H1 (cell line): ENCODE data around the gene CARM1. TPM values are rescaled to one million over a fixed set of nuclear protein-coding genes. Genes with fewer than 3 reads are reported as not detected.

Experiments used
- CTCF ChIA-PET: fragments of 300-600 bp; sonication (Branson Sonifier 250); formaldehyde crosslinking; loops from one replicate; lab custom pipeline; 2021; ENCODE audit not compliant: partially characterized antibody; lab: Charles Lee
- POLR2A ChIA-PET: fragments of 300-600 bp; sonication (Branson Sonifier 250); formaldehyde crosslinking; loops from one replicate; lab custom pipeline; 2021; ENCODE audit warnings: inconsistent platforms; ENCODE audit not compliant: partially characterized antibody; lab: Charles Lee
- DNase-seq, 2 experiments: peaks; one replicate each; pipeline versions ENCODE4 v3.0.0 to v3.0.0-alpha.2; 2010 to 2022; ENCODE audit warnings: low spot score in 2 of 2, low read depth in 1 of 2, mixed read lengths in 1 of 2
- FAIRE-seq: peaks from 2 replicates; lab custom pipeline; 2011; peaks lifted over from hg19 to GRCh38; lab: Jason Lieb, UNC
- H2AFZ ChIP-seq: 2 replicates; pipeline ENCODE4 v1.8.1; 2012; ENCODE audit warnings: low read length, inconsistent platforms
- H2AK5ac ChIP-seq: 2 replicates; pipeline ENCODE4 v1.6.1; 2013; ENCODE audit warnings: low read depth, low read length
- H2BK120ac ChIP-seq: replicated peaks from 2 replicates; pipeline ENCODE3; 2013; ENCODE audit warnings: low read depth, low read length, inconsistent platforms
- H2BK12ac ChIP-seq: 2 replicates; pipeline ENCODE4 v1.6.1; 2013; ENCODE audit warnings: low read depth, low read length
- H2BK15ac ChIP-seq: 2 replicates; pipeline ENCODE4 v1.6.1; 2013; ENCODE audit warnings: low read length
- H2BK20ac ChIP-seq: 2 replicates; pipeline ENCODE4 v1.6.1; 2013; ENCODE audit warnings: low read length
- H2BK5ac ChIP-seq: 2 replicates; pipeline ENCODE4 v1.6.1; 2013; ENCODE audit warnings: low read depth, low read length
- H3K14ac ChIP-seq: 2 replicates; pipeline ENCODE4 v1.6.1; 2013; ENCODE audit warnings: inconsistent platforms; ENCODE audit not compliant: insufficient read length
- H3K18ac ChIP-seq: 2 replicates; pipeline ENCODE4 v1.6.1; 2013; ENCODE audit warnings: low read length; ENCODE audit errors: extremely low read depth
- H3K23ac ChIP-seq: 2 replicates; pipeline ENCODE4 v1.6.1; 2013; ENCODE audit warnings: inconsistent platforms; ENCODE audit not compliant: insufficient read length
- H3K23me2 ChIP-seq: 2 replicates; pipeline ENCODE4 v1.6.1; 2013; ENCODE audit warnings: low read depth, low read length
- H3K27ac ChIP-seq: 2 replicates; pipeline ENCODE4 v1.6.1; 2011; ENCODE audit warnings: low read depth, low read length, inconsistent platforms
- H3K27me3 ChIP-seq, 4 experiments: replicated peaks in 1 of 4; 1 replicate in 1 of 4; 2 replicates in 3 of 4; pipeline versions ENCODE4 v1.6.1 to v1.8.1; 2011 to 2013; ENCODE audit warnings: low read length in 3 of 4, mild to moderate bottlenecking in 3 of 4, inconsistent platforms in 2 of 4, mixed read lengths in 2 of 4, moderate library complexity in 1 of 4; ENCODE audit not compliant: control insufficient read depth in 3 of 4, insufficient read depth in 3 of 4; ENCODE audit errors: extremely low read depth in 1 of 4
- H3K36me3 ChIP-seq, 4 experiments: 2 replicates each; pipeline versions ENCODE4 v1.6.1 to v1.8.1; 2011 to 2013; ENCODE audit warnings: mild to moderate bottlenecking in 4 of 4, low read length in 3 of 4, moderate library complexity in 2 of 4, control low read depth in 1 of 4, inconsistent platforms in 1 of 4; ENCODE audit not compliant: insufficient read depth in 4 of 4, control insufficient read depth in 2 of 4
- H3K4ac ChIP-seq: replicated peaks from 2 replicates; pipeline ENCODE3; 2013; ENCODE audit warnings: low read length, low read depth, mixed read lengths, inconsistent platforms; ENCODE audit not compliant: insufficient read length
- H3K4me1 ChIP-seq, 4 experiments: replicated peaks in 1 of 4; 1 replicate in 1 of 4; 2 replicates in 3 of 4; pipeline versions ENCODE4 v1.6.1 to v1.8.1; 2011 to 2013; ENCODE audit warnings: low read length in 3 of 4, inconsistent platforms in 2 of 4, mixed read lengths in 1 of 4; ENCODE audit not compliant: insufficient read depth in 4 of 4, control insufficient read depth in 3 of 4
- H3K4me2 ChIP-seq, 2 experiments: 2 replicates each; pipeline versions ENCODE4 v1.6.1 to v1.8.1; 2011 to 2013; ENCODE audit warnings: low read depth in 2 of 2, low read length in 2 of 2, control low read depth in 1 of 2, inconsistent platforms in 1 of 2, mild to moderate bottlenecking in 1 of 2; ENCODE audit not compliant: insufficient read depth in 1 of 2
- H3K4me3 ChIP-seq, 4 experiments: fragments of 200-600, 300-600 bp in 1 of 4; sonication (generic), shearing (Covaris generic), sonication (Bioruptor Twin) in 1 of 4; 2 replicates each; pipeline versions ENCODE4 v1.5.1 to v1.8.1; 2011 to 2016; ENCODE audit warnings: low read length in 4 of 4, low read depth in 3 of 4, control low read depth in 2 of 4, inconsistent platforms in 2 of 4, mild to moderate bottlenecking in 2 of 4, mixed read lengths in 1 of 4, moderate library complexity in 1 of 4; ENCODE audit not compliant: insufficient read depth in 2 of 4; ENCODE audit errors: extremely low read depth in 1 of 4
- H3K56ac ChIP-seq: replicated peaks from 2 replicates; pipeline ENCODE3; 2013; ENCODE audit warnings: low read depth, mild to moderate bottlenecking, mixed read lengths, low read length, inconsistent platforms; ENCODE audit not compliant: insufficient read length
- H3K79me1 ChIP-seq: 2 replicates; pipeline ENCODE4 v1.6.1; 2013; ENCODE audit warnings: low read depth, low read length, control low read depth
- H3K79me2 ChIP-seq, 2 experiments: 2 replicates each; pipeline versions ENCODE4 v1.6.1 to v1.8.1; 2012 to 2013; ENCODE audit warnings: low read length in 2 of 2, mild to moderate bottlenecking in 2 of 2, inconsistent platforms in 1 of 2; ENCODE audit not compliant: insufficient read depth in 2 of 2, control insufficient read depth in 1 of 2
- H3K9ac ChIP-seq, 4 experiments: replicated peaks in 1 of 4; 1 replicate in 1 of 4; 2 replicates in 3 of 4; pipeline versions ENCODE4 v1.6.1 to v1.8.1; 2011 to 2013; ENCODE audit warnings: low read depth in 3 of 4, low read length in 3 of 4, control low read depth in 2 of 4, mild to moderate bottlenecking in 2 of 4, moderate library complexity in 2 of 4, inconsistent platforms in 1 of 4; ENCODE audit errors: extremely low read depth in 1 of 4
- H3K9me3 ChIP-seq, 2 experiments: 2 replicates each; pipeline versions ENCODE4 v1.6.1 to v1.8.1; 2012 to 2013; ENCODE audit warnings: mild to moderate bottlenecking in 2 of 2, moderate library complexity in 2 of 2, control low read depth in 1 of 2, inconsistent platforms in 1 of 2, low read depth in 1 of 2, low read length in 1 of 2, mixed read lengths in 1 of 2; ENCODE audit not compliant: insufficient read depth in 2 of 2
- H4K20me1 ChIP-seq, 2 experiments: replicated peaks in 1 of 2; 2 replicates each; pipeline versions ENCODE3 to v1.8.1; 2011 to 2013; ENCODE audit warnings: inconsistent platforms in 2 of 2, low read length in 2 of 2, mild to moderate bottlenecking in 1 of 2; ENCODE audit not compliant: insufficient read depth in 2 of 2, control insufficient read depth in 1 of 2
- H4K5ac ChIP-seq: 2 replicates; pipeline ENCODE4 v1.6.1; 2013; ENCODE audit warnings: low read length, low read depth, mixed read lengths, inconsistent platforms; ENCODE audit not compliant: insufficient read length
- H4K8ac ChIP-seq: 2 replicates; pipeline ENCODE4 v1.8.0; 2013; ENCODE audit warnings: mild to moderate bottlenecking, moderate library complexity, low read length, inconsistent platforms; ENCODE audit not compliant: insufficient read depth; ENCODE audit errors: extremely low read depth
- H4K91ac ChIP-seq: replicated peaks from 2 replicates; pipeline ENCODE3; 2013; ENCODE audit warnings: low read length, mixed read lengths, inconsistent platforms; ENCODE audit not compliant: insufficient read length
- E2F6 ChIP-seq: IDR thresholded peaks from 2 replicates; pipeline ENCODE4 v1.6.1; 2012; ENCODE audit warnings: inconsistent platforms
- POLR2A ChIP-seq, 2 experiments: IDR thresholded peaks; 1 replicate in 1 of 2; 2 replicates in 1 of 2; pipeline ENCODE4 v1.6.1; 2011; ENCODE audit warnings: low read depth in 2 of 2, low read length in 2 of 2, mild to moderate bottlenecking in 2 of 2; ENCODE audit errors: control extremely low read depth in 1 of 2
- SP2 ChIP-seq: IDR thresholded peaks from 2 replicates; pipeline ENCODE4 v1.6.1; 2012; ENCODE audit warnings: mild to moderate bottlenecking, low read length, inconsistent platforms
- WGBS, 2 experiments: shearing (Covaris generic) in 1 of 2; methylation state at CpG; one replicate each; pipeline versions ENCODE4 v1.1.6 to v1.1.7; 2013 to 2015; ENCODE audit warnings: low lambda C conversion rate in 2 of 2, mixed read lengths in 2 of 2, inconsistent platforms in 1 of 2, low coverage in 1 of 2, missing lambda C conversion rate in 1 of 2; ENCODE audit not compliant: insufficient replicate concordance in 2 of 2, insufficient coverage in 1 of 2, insufficient read length in 1 of 2; ENCODE audit errors: extremely low coverage in 1 of 2, missing lambda C conversion rate in 1 of 2; 5-methylcytosine and 5-hydroxymethylcytosine counted together
- polyA plus RNA-seq, 7 experiments: library from polyadenylated mRNA; depleted of rRNA in 3 of 7; stranded (reverse) in 5 of 7; unstranded in 2 of 7; fragments of >200 nt in 5 of 7; fragments of 200-250 nt in 2 of 7; gene quantifications; 1 replicate in 5 of 7; 2 replicates in 1 of 7; 4 replicates in 1 of 7; pipeline versions ENCODE4 v1.2.1 to v1.2.3, GENCODE V29; 2011 to 2013; ENCODE audit warnings: missing spikeins in 2 of 7, mixed read lengths in 2 of 7
- total RNA-seq: library from RNA; stranded (reverse); fragmentation: NEBNext Ultra II Directional; extraction: Animal tissue kit (Norgen Biotek cat#: 25700); gene quantifications from 2 replicates; pipeline ENCODE4 v1.2.1, GENCODE V29; 2021

Gene CARM1
- total and polyA plus RNA-seq, 2 of the 8 experiments (the other 6 are each of a cell fraction or from before 2014, with no cell fraction given), result 134 to 164 TPM

GRCh38 chr19:10889880-10890279 is 18.5 kb downstream of the CARM1 start:
- H3K79me1 ChIP-seq, result peaks cover 31% of the 10 kb centered on the region
- H2BK20ac ChIP-seq, result no peak overlapping the region
- no peak overlapping the region for H2AK5ac ChIP-seq
- POLR2A ChIA-PET, result interaction anchor here (0.7 to 6.8 kb wide), 5 partner anchors 9 to 233 kb away, joined by 3 to 72 read pairs (median 13); partner anchors contain the start of gene CARM1
- no peak overlapping the region for H2BK5ac ChIP-seq
- H3K36me3 ChIP-seq, result no peaks in the 10 kb centered on the region
- H3K4ac ChIP-seq, result no peak overlapping the region
- H3K27ac ChIP-seq, result no peak overlapping the region
- no peaks in the 10 kb centered on the region for H3K27me3 ChIP-seq
- H4K5ac ChIP-seq, result no peak overlapping the region
- no peak overlapping the region for H2BK15ac ChIP-seq
- no peak overlapping the region for H3K14ac ChIP-seq
- H3K56ac ChIP-seq, result no peak overlapping the region
- peaks cover 0 to 18% of the 10 kb centered on the region in 2 experiments for H4K20me1 ChIP-seq
- no peak for DNase-seq
- 92% methylated on average over 4 of the region's 4 CpGs; no CpG with 5 or more reads in 1 of the 2 experiments for WGBS, 2 experiments
- H3K9me3 ChIP-seq, result no peaks in the 10 kb centered on the region
- H4K8ac ChIP-seq, result no peak overlapping the region
- no peak overlapping the region for H2BK120ac ChIP-seq
- CTCF ChIA-PET, result interaction anchor here (1.4 to 11.7 kb wide), 3 partner anchors 8 to 51 kb away, joined by 3 to 103 read pairs (median 5); partner anchors contain the start of gene CARM1
- peaks cover 0 to 75% of the 10 kb centered on the region in 2 experiments; a peak in 2 of 4 replicates for H3K79me2 ChIP-seq
- no peak overlapping the region for H3K4me3 ChIP-seq
- no peaks in the 10 kb centered on the region for H3K23me2 ChIP-seq
- H3K23ac ChIP-seq, result no peak overlapping the region
- H4K91ac ChIP-seq, result no peak overlapping the region
- no peak for FAIRE-seq
- H3K18ac ChIP-seq, result no peak overlapping the region; the same call in 1 of the 2 replicates
- peaks cover 20 to 57% (median 49%) of the 10 kb centered on the region in 4 experiments for H3K4me1 ChIP-seq
- TF ChIP-seq SP2 (no peak), E2F6 (no peak), POLR2A (IDR thresholded peaks at IDR 0.05; ENCODE audit: control extremely low read depth in 1 of 2, low read depth in 2 of 2, low read length in 2 of 2) (no peak)
- H2AFZ ChIP-seq, result no peak overlapping the region
- no peak overlapping the region for H2BK12ac ChIP-seq
- no peak overlapping the region for H3K4me2 ChIP-seq
- no peak overlapping the region for H3K9ac ChIP-seq
